KG1 (cell line): Measurements from ENCODE around the gene SLC35B3.
"Not testable (repeated sequence)": the region's sequence is repeated elsewhere in the genome, so short reads cannot be mapped to it uniquely, and the experiment has no call there.

ENCODE experiments used
- DNase-seq: peaks from one replicate; lab custom pipeline; 2025; lab: John Stamatoyannopoulos, UW

SLC35B3 gene

GRCh38 chr6:8414844-8415243, 20.5 kb downstream of the SLC35B3 start:
- DNase-seq, result no peak

DNA sequence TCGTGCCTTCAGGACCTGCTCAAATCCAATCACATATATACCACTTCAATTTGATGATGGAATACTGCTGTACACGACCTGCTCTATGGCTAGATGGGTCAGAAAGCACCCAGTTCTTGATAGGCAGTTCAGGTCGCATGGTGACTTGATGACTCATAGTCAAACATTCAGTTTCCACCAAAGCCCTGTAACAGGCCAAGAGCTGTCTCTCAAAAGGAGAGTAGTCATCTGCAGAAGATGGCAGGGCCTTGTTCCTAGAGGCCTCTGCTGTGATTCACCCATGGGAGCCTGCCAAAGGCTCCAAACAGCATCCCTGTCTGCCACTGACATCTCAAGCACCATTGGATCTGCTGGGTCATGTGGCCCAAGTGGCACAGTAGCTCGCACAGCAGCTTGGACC, 29.4 kb downstream of the SLC35B3 start:
- not testable (repeated sequence) for DNase-seq

- DNase-seq, result no peak
These were observed 32.8 kb downstream of the SLC35B3 start for GRCh38 chr6:8402546-8402945.

GRCh38 chr6:8400663-8401062, 34.7 kb downstream of the SLC35B3 start:
- DNase-seq, result no peak

DNA sequence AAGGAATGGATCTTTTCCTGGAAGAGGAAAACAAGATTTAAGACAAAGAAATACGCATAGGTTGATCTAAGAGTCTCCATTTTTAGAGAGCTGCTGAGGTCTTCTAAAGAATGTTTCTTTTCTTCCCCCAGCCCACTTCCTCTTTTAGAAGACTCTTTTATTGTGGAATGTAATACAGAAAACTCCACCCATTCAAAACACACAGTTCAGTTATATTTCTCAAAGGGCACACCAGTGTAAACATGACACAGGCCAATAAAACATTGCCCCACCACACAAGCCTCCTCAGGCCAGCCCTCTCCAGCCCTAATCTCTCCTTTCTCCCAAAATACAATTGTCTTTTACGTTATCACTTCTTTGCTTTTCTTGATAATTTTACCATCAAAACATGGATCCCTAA, 42.8 kb downstream of the SLC35B3 start:
- DNase-seq, result no peak

GRCh38 chr6:8391934-8392333, 43.4 kb downstream of the SLC35B3 start:
- no peak for DNase-seq

DNA sequence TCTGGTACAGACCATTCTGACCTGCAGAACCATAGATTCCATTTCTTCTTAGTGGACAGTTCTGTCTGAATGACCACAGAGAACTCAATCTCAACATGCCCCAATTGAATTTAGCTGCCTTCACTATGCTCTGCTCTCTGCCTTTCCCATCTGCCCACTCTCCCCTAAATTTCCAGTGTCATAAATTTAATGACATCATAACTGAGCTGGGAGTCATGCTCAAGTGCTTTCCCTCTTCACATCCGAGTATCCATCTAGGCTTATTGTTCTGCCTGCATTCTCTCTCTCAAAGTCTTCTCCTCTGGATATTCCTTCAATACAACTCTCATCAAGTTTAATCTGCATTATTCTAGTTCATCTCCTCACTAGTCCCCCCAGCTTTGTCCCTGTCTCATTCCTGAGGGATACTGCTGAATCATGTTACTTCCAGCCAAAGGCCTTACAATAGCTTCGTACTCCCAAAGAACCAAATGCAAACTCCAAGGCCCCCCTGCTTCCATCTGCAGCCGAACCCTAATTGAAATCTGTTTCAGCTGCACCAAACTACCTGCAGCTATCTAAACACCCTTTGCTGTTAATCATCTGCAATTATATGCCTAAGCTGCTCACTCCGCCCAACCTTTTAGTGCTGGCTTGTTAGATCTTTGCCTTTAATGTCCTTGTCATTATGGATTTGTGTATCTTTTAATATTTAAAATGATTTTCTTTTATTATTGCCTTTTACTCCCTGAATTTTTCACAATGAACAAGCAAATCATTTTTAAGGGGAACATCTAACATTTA, 46.1 kb downstream of the SLC35B3 start:
- DNase-seq, result no peak

DNA sequence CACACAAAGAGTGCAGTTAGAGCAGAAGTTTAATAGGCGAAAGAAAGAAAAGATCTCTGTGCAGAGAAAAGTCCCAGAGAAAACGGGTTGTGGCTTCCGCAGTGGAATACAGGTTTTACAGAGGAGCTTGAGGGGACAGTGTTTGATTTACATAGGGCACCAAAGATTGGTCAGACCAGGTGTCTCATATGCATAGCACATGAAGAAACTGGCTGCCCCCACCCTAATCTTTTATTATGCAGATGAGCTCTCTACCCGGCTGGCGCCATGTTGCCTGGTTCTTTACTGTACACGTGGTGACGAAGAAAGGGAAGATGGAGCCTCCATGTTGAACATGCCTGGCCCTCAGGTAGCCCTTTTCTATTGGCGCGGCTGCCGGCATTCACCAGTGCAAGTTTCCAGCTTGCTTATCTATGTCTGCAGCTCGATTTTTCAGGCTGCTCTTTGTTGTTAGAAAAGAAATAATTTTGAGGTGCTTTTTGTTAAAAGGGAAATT, 47.4 kb downstream of the SLC35B3 start:
- no peak for DNase-seq

DNA sequence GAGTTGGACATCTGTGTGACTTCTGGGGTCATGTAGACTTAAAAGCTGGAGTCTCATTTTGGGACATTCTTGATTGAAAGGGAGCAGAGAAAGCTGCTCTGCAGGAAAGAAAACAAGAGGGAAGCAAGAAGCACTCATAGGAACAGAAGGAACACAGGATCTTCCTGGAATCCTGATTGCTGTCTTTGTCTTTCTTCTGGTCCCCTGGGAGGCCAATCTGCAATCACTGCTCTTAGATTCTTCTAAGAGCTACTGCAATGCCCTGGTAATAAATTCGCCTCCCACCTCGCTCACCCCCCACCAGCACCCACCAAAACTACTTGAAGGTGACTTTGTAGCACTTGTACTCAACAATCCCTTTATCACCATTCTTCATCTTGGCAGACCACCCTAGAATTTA, 51.8 kb downstream of the SLC35B3 start:
- no peak for DNase-seq

DNA sequence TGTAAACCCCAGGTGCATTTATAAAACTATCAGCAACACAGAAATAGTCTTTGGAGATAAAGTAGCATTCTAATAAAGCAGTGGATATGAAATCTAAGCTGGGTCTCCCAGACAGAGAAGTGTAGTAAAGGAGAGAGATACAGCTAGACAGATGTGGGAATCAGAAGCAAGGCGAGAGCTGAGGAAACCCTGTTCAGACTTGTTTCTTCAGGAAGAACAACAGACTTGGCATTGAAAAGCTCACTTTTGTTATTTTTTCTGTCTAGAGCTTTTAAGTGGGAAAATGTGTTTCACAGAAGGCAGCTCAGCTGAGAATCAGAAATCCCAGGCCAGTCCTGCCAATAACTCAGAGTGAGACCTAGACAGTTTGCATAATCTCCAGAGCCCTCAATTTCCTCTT, 52.9 kb downstream of the SLC35B3 start:
- no peak for DNase-seq

- DNase-seq, result no peak
These were observed 59.4 kb downstream of the SLC35B3 start for GRCh38 chr6:8375916-8376315.
